ENCODE results near the gene TNFRSF19. TPM values are rescaled to one million over a fixed set of nuclear protein-coding genes. Genes with fewer than 3 reads are reported as not detected.

The TNFRSF19 gene
- total RNA-seq, 1 experiment from 2014 or later = 63.4 TPM

DNA sequence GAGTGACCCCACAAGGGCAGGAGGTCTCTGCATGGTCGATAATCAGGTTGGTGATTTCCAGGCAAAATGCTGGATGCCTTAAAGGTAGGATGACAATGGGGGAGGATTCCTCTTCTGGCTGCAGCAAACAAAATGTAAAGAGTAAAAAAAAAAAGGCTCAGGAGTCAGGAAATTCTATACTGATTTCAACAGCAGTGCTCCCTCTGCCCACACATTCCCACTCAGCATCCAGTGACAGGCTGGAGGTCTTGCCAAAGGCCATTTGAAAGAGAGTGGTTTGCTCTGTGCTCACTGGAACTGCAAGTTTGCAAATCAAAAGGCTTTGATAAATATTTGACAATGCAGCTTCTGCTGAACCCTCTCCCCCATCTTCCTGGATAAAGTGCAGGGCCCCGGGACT lies 135.4 kb downstream of the TNFRSF19 start:
- H3K4me1 ChIP-seq = no peaks in the 10 kb centered on the region
- intact Hi-C loops (cut with micrococcal nuclease; ENCODE audit: unreplicated experiment) = no loop called here
- H3K36me3 Mint-ChIP-seq (ENCODE audit: insufficient read depth, unreplicated experiment) = no peaks in the 10 kb centered on the region
- ChIA-PET CTCF (no interaction called here), POLR2A (no interaction called here)
- no peak for DNase-seq
- no peak overlapping the region for H3K4me3 Mint-ChIP-seq (ENCODE audit: unreplicated experiment)
- no peaks in the 10 kb centered on the region for H3K36me3 ChIP-seq (ENCODE audit: control insufficient read depth, insufficient read depth, low read length)
- BruUV-seq (replicated peaks) = no TSS peak
- H3K9me3 ChIP-seq = no peaks in the 10 kb centered on the region
- no peaks in the 10 kb centered on the region for H3K27me3 Mint-ChIP-seq (ENCODE audit: insufficient read depth, unreplicated experiment)
- no peaks in the 10 kb centered on the region for H3K27me3 ChIP-seq (replicated peaks; ENCODE audit: control insufficient read depth, insufficient read depth, low read length)
- TF ChIP-seq, protein P1, sequence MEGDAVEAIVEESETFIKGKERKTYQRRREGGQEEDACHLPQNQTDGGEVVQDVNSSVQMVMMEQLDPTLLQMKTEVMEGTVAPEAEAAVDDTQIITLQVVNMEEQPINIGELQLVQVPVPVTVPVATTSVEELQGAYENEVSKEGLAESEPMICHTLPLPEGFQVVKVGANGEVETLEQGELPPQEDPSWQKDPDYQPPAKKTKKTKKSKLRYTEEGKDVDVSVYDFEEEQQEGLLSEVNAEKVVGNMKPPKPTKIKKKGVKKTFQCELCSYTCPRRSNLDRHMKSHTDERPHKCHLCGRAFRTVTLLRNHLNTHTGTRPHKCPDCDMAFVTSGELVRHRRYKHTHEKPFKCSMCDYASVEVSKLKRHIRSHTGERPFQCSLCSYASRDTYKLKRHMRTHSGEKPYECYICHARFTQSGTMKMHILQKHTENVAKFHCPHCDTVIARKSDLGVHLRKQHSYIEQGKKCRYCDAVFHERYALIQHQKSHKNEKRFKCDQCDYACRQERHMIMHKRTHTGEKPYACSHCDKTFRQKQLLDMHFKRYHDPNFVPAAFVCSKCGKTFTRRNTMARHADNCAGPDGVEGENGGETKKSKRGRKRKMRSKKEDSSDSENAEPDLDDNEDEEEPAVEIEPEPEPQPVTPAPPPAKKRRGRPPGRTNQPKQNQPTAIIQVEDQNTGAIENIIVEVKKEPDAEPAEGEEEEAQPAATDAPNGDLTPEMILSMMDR (IDR thresholded peaks at IDR 0.05; ENCODE audit: insufficient read depth in 1 of 2, low read depth in 1 of 2, low read length in 1 of 2, severe bottlenecking in 1 of 2, unreplicated experiment in 1 of 2) = no peak
- no peak overlapping the region for H3K27ac Mint-ChIP-seq (ENCODE audit: unreplicated experiment)
- no peak overlapping the region for H3K4me3 ChIP-seq (ENCODE audit: low read depth, low read length)
- peaks cover 11% of the 10 kb centered on the region for H3K4me1 Mint-ChIP-seq (ENCODE audit: low read depth, unreplicated experiment)
- H3K9me3 Mint-ChIP-seq (ENCODE audit: unreplicated experiment) = no peaks in the 10 kb centered on the region

GRCh38 chr13:23707674-23708073 lies 137.5 kb downstream of the TNFRSF19 start:
- Histone ChIP-seq H3K4me1 (no peaks in the 10 kb centered on the region), H3K27me3 (replicated peaks; ENCODE audit: control insufficient read depth, insufficient read depth, low read length) (no peaks in the 10 kb centered on the region), H3K4me3 (ENCODE audit: low read depth, low read length) (no peak overlapping the region), H3K36me3 (ENCODE audit: control insufficient read depth, insufficient read depth, low read length) (no peaks in the 10 kb centered on the region), H3K9me3 (no peaks in the 10 kb centered on the region)
- Mint-ChIP-seq H3K9me3 (ENCODE audit: unreplicated experiment) (no peaks in the 10 kb centered on the region), H3K27me3 (ENCODE audit: insufficient read depth, unreplicated experiment) (no peaks in the 10 kb centered on the region), H3K36me3 (ENCODE audit: insufficient read depth, unreplicated experiment) (no peaks in the 10 kb centered on the region), H3K4me1 (ENCODE audit: low read depth, unreplicated experiment) (peaks cover 11% of the 10 kb centered on the region), H3K4me3 (ENCODE audit: unreplicated experiment) (no peak overlapping the region), H3K27ac (ENCODE audit: unreplicated experiment) (no peak overlapping the region)
- ChIA-PET POLR2A (no interaction called here), CTCF (interaction anchor here (0.6 to 1.3 kb wide), 7 partner anchors 39 to 321 kb away, joined by 3 to 8 read pairs (median 5); no protein-coding TSS in a partner anchor)
- DNase-seq = peak in 1 of 2 experiments; percentile 40
- TF ChIP-seq, protein P1 (IDR thresholded peaks at IDR 0.05; ENCODE audit: insufficient read depth in 1 of 2, low read depth in 1 of 2, low read length in 1 of 2, severe bottlenecking in 1 of 2, unreplicated experiment in 1 of 2) = peak in 1 of 2 experiments; percentile 17
- intact Hi-C loops (cut with micrococcal nuclease; ENCODE audit: unreplicated experiment) = loop anchor here (1.0 kb wide), 1 partner anchor 241 kb away; no protein-coding TSS in a partner anchor
- BruUV-seq (replicated peaks) = no TSS peak

DNA sequence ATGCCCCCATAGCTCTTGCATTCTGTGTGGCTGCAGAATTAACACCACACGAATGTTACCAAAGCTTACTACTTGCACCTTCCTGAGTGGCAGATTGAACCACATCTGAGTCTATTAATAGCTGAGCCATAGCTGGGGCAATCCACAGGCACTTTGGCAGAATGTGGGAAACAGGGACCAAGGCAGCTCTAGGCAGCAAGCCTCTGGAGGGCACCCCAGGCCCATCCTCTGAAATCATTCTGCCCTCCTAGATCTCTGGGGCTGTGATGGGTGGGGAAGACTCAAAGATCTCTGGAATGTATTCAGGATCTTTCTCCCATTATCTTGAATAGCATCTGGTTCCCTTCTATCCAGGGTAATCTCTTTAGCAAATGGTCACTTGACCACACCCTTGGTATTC lies 139.3 kb downstream of the TNFRSF19 start:
- H3K4me3 ChIP-seq (ENCODE audit: low read depth, low read length) = no peak overlapping the region
- no peaks in the 10 kb centered on the region for H3K4me1 ChIP-seq
- no peaks in the 10 kb centered on the region for H3K36me3 ChIP-seq (ENCODE audit: control insufficient read depth, insufficient read depth, low read length)
- Mint-ChIP-seq H3K27ac (ENCODE audit: unreplicated experiment) (no peak overlapping the region), H3K4me1 (ENCODE audit: low read depth, unreplicated experiment) (peaks cover 11% of the 10 kb centered on the region), H3K9me3 (ENCODE audit: unreplicated experiment) (peaks cover 11% of the 10 kb centered on the region), H3K4me3 (ENCODE audit: unreplicated experiment) (no peak overlapping the region), H3K36me3 (ENCODE audit: insufficient read depth, unreplicated experiment) (no peaks in the 10 kb centered on the region), H3K27me3 (ENCODE audit: insufficient read depth, unreplicated experiment) (no peaks in the 10 kb centered on the region)
- no peaks in the 10 kb centered on the region for H3K9me3 ChIP-seq
- ChIA-PET CTCF (no interaction called here), POLR2A (no interaction called here)
- TF ChIP-seq, protein P1 (IDR thresholded peaks at IDR 0.05; ENCODE audit: insufficient read depth in 1 of 2, low read depth in 1 of 2, low read length in 1 of 2, severe bottlenecking in 1 of 2, unreplicated experiment in 1 of 2) = peak in 1 of 2 experiments; percentile 11
- H3K27me3 ChIP-seq (replicated peaks; ENCODE audit: control insufficient read depth, insufficient read depth, low read length) = no peaks in the 10 kb centered on the region
- intact Hi-C loops (cut with micrococcal nuclease; ENCODE audit: unreplicated experiment) = loop anchor here (1.0 kb wide), 1 partner anchor 199 kb away; no protein-coding TSS in a partner anchor
- DNase-seq = peak in 1 of 2 experiments; percentile 47
- no TSS peak for BruUV-seq (replicated peaks)
